Measurements from ENCODE around the gene SLC9A4.
"Not testable (repeated sequence)": the region's sequence is repeated elsewhere in the genome, so short reads cannot be mapped to it uniquely, and the experiment has no call there.

The SLC9A4 gene

GRCh38 chr2:102540882-102541281 lies 67.9 kb downstream of the SLC9A4 start:
- Mint-ChIP-seq H3K27me3 (peaks cover 16% of the 10 kb centered on the region), H3K4me1 (no peaks in the 10 kb centered on the region), H3K27ac (no peak overlapping the region), H3K4me3 (no peak overlapping the region), H3K9me3 (no peaks in the 10 kb centered on the region), H3K36me3 (no peaks in the 10 kb centered on the region)

- peaks cover 12% of the 10 kb centered on the region for H3K27me3 Mint-ChIP-seq
- no peak overlapping the region for H3K4me3 Mint-ChIP-seq
- H3K9me3 Mint-ChIP-seq = peaks cover 11% of the 10 kb centered on the region
- H3K36me3 Mint-ChIP-seq = no peaks in the 10 kb centered on the region
- H3K27ac Mint-ChIP-seq = no peak overlapping the region
- no peaks in the 10 kb centered on the region for H3K4me1 Mint-ChIP-seq
Observed at GRCh38 chr2:102544182-102544581, 71.2 kb downstream of the SLC9A4 start.

GRCh38 chr2:102547462-102547861 lies 74.4 kb downstream of the SLC9A4 start:
- H3K4me3 Mint-ChIP-seq = no peak overlapping the region
- no peaks in the 10 kb centered on the region for H3K4me1 Mint-ChIP-seq
- peaks cover 6% of the 10 kb centered on the region for H3K27me3 Mint-ChIP-seq
- H3K9me3 Mint-ChIP-seq = peaks cover 23% of the 10 kb centered on the region
- no peak overlapping the region for H3K27ac Mint-ChIP-seq
- H3K36me3 Mint-ChIP-seq = no peaks in the 10 kb centered on the region

- H3K36me3 Mint-ChIP-seq = no peaks in the 10 kb centered on the region
- H3K4me1 Mint-ChIP-seq = no peaks in the 10 kb centered on the region
- peaks cover 23% of the 10 kb centered on the region for H3K9me3 Mint-ChIP-seq
- H3K27ac Mint-ChIP-seq = no peak overlapping the region
- no peak overlapping the region for H3K4me3 Mint-ChIP-seq
- peaks cover 9% of the 10 kb centered on the region for H3K27me3 Mint-ChIP-seq
Observed at GRCh38 chr2:102549027-102549426, 76.0 kb downstream of the SLC9A4 start.

GRCh38 chr2:102550151-102550550 lies 77.1 kb downstream of the SLC9A4 start:
- Mint-ChIP-seq H3K36me3 (no peaks in the 10 kb centered on the region), H3K27ac (no peak overlapping the region), H3K4me1 (no peaks in the 10 kb centered on the region), H3K27me3 (peaks cover 7% of the 10 kb centered on the region), H3K4me3 (no peak overlapping the region), H3K9me3 (peaks cover 23% of the 10 kb centered on the region)

GRCh38 chr2:102551329-102552096 lies 78.5 kb downstream of the SLC9A4 start:
- Mint-ChIP-seq H3K27me3 (peaks cover 5% of the 10 kb centered on the region), H3K4me1 (no peaks in the 10 kb centered on the region), H3K36me3 (no peaks in the 10 kb centered on the region), H3K9me3 (peaks cover 23% of the 10 kb centered on the region), H3K27ac (no peak overlapping the region), H3K4me3 (no peak overlapping the region)

GRCh38 chr2:102553601-102554000 lies 80.6 kb downstream of the SLC9A4 start:
- H3K27me3 Mint-ChIP-seq = peaks cover 5% of the 10 kb centered on the region
- H3K36me3 Mint-ChIP-seq = no peaks in the 10 kb centered on the region
- peaks cover 12% of the 10 kb centered on the region for H3K9me3 Mint-ChIP-seq
- no peak overlapping the region for H3K27ac Mint-ChIP-seq
- H3K4me1 Mint-ChIP-seq = no peaks in the 10 kb centered on the region
- no peak overlapping the region for H3K4me3 Mint-ChIP-seq

- H3K9me3 Mint-ChIP-seq = no peaks in the 10 kb centered on the region
- H3K36me3 Mint-ChIP-seq = no peaks in the 10 kb centered on the region
- H3K27ac Mint-ChIP-seq = no peak overlapping the region
- peaks cover 3% of the 10 kb centered on the region for H3K27me3 Mint-ChIP-seq
- H3K4me1 Mint-ChIP-seq = no peaks in the 10 kb centered on the region
- no peak overlapping the region for H3K4me3 Mint-ChIP-seq
Observed at GRCh38 chr2:102558463-102558862, 85.4 kb downstream of the SLC9A4 start.

GRCh38 chr2:102562542-102562941 lies 89.5 kb downstream of the SLC9A4 start:
- peaks cover 13% of the 10 kb centered on the region for H3K9me3 Mint-ChIP-seq
- H3K4me3 Mint-ChIP-seq, H3K36me3 Mint-ChIP-seq, H3K27me3 Mint-ChIP-seq, H3K27ac Mint-ChIP-seq, H3K4me1 Mint-ChIP-seq: not testable (repeated sequence)

- no peak overlapping the region for H3K27ac Mint-ChIP-seq
- H3K4me1 Mint-ChIP-seq = no peaks in the 10 kb centered on the region
- peaks cover 4% of the 10 kb centered on the region for H3K36me3 Mint-ChIP-seq
- peaks cover 15% of the 10 kb centered on the region for H3K27me3 Mint-ChIP-seq
- H3K4me3 Mint-ChIP-seq = no peak overlapping the region
- peaks cover 18% of the 10 kb centered on the region for H3K9me3 Mint-ChIP-seq
Observed at GRCh38 chr2:102575888-102576287, 102.9 kb downstream of the SLC9A4 start.

GRCh38 chr2:102578376-102578775 lies 105.3 kb downstream of the SLC9A4 start:
- Mint-ChIP-seq H3K4me3 (no peak overlapping the region), H3K27me3 (peaks cover 15% of the 10 kb centered on the region), H3K27ac (no peak overlapping the region), H3K4me1 (peaks cover 15% of the 10 kb centered on the region), H3K36me3 (peaks cover 4% of the 10 kb centered on the region), H3K9me3 (peaks cover 18% of the 10 kb centered on the region)

- no peak overlapping the region for H3K4me3 Mint-ChIP-seq
- H3K27ac Mint-ChIP-seq = no peak overlapping the region
- peaks cover 18% of the 10 kb centered on the region for H3K4me1 Mint-ChIP-seq
- H3K27me3 Mint-ChIP-seq = peaks cover 4% of the 10 kb centered on the region
- peaks cover 4% of the 10 kb centered on the region for H3K36me3 Mint-ChIP-seq
- H3K9me3 Mint-ChIP-seq = peaks cover 15% of the 10 kb centered on the region
Observed at GRCh38 chr2:102581911-102582310, 108.9 kb downstream of the SLC9A4 start.

- H3K27me3 Mint-ChIP-seq = peaks cover 3% of the 10 kb centered on the region
- H3K9me3 Mint-ChIP-seq = peaks cover 15% of the 10 kb centered on the region
- H3K4me1 Mint-ChIP-seq = peaks cover 18% of the 10 kb centered on the region
- H3K36me3 Mint-ChIP-seq = peaks cover 4% of the 10 kb centered on the region
- no peak overlapping the region for H3K27ac Mint-ChIP-seq
- no peak overlapping the region for H3K4me3 Mint-ChIP-seq
Observed at GRCh38 chr2:102582845-102583244, 109.8 kb downstream of the SLC9A4 start.
